Measurements from ENCODE around the gene TGFBR2.

TGFBR2 gene

DNA sequence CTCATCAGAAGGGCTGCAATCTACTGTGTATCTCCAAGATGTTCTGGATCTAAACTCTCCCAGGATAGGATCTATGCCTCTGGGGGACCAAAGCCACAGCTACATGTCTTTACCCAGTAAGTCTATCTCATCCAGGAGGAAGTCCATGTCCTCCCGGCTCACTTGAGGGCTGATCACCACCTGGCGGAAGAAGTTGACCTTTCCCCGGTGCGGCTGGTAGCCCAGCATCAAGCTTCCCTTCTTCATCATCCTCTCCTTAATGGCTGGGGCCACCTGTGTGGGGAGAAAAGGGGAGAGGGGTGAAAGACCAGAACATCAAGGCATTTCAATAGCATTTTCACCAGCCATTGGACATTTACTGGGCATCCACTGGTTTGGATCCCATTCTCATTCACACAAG lies 121.7 kb downstream of the TGFBR2 start:
- DNase-seq, result no peak

DNA sequence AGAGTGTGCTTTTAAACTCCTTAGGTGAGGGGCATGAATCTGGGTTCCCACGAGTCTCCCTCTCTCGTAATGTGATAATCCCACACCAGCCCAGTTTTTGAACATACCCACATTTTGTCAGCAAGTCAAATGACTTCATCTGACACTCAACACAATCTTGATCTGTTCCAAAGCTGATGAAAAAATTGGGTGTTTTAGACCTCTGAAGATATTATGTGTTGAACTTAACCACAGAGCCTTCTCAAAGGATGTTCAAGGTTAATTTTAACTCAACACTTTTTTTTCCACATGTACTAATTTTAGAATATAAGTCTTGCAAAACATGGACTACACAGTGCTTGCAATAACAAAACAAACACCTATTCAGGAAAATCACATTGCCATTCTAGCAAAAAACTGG lies 123.1 kb downstream of the TGFBR2 start:
- DNase-seq, result no peak

DNA sequence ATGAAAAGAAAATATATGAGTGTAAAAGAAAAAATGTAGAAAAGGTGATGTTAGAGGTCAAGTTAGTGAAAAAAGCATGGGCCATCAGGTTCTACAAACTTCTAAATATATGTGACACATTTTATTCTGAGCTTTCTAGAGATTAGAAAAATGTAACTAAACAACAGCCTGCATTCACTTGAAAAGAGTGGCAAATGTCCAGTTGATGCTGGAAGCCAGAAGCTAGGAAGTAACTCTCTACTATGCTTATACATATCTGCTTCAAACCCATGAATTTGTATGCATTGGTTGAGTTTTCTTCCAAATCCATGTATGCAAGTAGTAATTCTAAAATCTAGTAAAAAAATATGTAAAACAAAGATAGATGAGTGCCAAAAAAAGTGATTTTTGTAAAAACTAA lies 123.5 kb downstream of the TGFBR2 start:
- DNase-seq, result no peak

DNA sequence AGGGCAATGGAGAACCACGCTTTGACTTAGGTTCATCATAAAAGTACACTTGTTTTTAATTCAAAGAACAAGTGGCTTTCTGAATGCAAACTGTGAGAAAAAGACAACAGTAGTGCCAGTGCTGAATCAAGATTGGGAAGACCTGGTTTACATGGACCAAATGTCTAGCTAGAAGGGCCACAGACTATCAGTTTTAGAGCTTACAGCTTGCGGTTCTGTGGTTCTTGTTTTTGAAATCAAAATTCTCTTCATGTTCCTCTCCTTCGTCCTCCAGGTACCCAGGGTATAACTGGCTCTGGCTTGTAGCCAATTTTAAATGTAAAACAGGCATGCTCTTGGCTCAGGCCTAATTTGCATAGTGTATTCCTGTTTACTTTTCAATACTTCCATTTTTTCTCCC lies 124.6 kb downstream of the TGFBR2 start:
- no peak for DNase-seq

DNA sequence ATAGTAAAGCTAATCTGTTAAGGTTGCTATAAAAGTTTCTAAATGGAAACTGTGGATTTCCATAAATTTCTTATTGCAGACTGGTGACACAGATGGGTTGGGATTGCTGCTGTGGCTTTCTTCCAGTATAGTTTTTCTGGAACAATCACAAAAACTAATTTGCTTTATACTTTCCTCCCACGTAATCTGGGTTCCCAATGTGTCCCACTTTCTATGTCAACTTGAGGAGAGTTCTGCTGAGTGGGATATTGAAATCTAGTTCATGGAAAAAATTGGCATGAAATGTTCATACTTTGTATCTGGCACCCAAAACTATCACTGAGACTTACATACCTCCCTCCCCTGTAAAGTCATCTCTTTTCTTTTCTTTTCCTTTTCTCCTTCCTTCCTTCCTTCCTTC lies 126.8 kb downstream of the TGFBR2 start:
- no peak for DNase-seq

DNA sequence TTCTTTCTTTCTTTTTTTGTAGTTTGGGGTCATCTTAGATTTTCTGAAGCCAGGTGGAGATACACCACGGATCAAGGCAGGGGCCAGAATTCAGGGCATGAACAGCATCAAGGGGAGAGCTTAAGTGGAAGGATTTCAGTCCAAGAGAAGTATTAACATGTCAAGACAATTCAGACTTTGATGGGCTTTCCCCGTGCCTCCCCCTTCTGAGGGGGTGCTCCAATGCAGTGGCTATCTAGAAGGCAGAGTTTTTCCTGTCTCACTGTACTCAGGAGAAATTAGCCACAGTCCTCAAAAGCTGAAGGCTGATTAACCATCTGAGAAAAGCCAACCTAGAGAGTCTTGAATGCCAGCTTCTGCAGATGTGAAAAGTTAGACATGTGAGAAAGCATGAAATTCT lies 127.3 kb downstream of the TGFBR2 start:
- no peak for DNase-seq

DNA sequence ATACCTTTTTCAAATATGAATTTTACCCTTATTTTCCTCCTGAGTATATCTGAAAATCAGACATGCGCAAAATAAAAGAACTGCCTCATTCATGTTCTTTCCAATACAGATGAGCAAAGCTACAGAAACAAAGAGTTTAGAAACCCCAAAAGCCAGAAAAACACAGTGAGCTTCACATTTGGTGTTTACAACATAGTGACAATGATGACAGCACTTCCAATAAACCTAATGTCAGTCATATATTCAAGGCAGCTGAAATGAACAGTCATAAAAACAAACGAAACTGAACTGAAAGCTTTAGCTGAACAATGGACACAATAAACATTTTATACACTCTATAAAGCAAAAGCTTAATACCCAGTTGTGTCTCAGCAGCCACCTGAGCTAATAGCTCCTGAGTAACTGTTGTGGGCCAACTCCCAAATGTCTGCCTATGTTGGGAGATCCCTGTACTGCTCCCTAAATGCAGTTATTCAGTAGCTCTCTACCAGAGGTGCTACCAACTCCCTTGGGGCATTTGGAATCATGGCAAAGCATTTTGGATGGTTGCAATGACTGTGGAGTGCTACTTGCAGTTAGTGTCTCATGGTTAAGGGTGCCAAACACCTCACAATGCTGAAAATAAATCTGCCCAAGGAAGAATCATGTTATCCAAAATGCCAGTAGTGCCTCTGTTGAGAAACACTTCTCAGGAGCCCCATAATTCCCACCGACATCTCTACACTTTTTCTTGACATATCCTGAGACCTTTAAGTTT lies 131.5 kb downstream of the TGFBR2 start:
- no peak for DNase-seq

DNA sequence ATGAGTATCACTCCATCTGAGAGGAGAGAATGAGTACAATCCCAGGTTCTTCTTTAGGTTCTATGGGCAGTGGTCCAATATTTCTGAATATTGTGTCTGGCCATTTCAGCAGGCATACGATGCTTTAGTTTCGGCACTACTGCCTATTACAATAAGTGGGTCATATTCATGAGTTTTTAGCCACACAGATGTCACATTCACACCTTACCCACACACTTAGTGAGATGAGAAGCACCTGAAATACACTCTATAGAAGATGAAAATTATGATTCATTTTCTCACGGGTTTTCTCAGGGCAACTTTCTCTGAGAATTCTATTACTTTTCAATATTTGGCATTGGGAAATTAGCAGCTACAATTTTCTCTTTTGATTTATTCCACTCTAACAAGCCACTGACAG lies 132.2 kb downstream of the TGFBR2 start:
- DNase-seq, result no peak

DNA sequence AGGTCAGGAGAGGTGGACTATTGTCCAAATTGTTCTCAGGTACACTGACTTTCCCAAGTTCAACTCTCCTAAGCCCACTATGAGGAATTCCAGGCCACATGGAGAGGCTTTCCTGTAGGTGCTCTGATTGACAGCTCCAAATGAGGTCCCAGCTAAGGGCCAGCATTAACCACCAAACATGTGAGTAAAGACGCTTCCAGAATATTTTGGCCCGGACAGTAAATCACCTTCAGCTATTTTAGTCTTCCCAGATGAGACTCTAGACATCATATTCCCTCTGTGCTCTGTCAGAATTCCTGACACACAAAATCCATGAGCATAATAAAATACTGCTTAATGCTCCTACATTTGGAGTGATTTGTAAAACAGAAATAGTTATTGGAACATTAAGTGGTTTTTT lies 135.5 kb downstream of the TGFBR2 start:
- no peak for DNase-seq

DNA sequence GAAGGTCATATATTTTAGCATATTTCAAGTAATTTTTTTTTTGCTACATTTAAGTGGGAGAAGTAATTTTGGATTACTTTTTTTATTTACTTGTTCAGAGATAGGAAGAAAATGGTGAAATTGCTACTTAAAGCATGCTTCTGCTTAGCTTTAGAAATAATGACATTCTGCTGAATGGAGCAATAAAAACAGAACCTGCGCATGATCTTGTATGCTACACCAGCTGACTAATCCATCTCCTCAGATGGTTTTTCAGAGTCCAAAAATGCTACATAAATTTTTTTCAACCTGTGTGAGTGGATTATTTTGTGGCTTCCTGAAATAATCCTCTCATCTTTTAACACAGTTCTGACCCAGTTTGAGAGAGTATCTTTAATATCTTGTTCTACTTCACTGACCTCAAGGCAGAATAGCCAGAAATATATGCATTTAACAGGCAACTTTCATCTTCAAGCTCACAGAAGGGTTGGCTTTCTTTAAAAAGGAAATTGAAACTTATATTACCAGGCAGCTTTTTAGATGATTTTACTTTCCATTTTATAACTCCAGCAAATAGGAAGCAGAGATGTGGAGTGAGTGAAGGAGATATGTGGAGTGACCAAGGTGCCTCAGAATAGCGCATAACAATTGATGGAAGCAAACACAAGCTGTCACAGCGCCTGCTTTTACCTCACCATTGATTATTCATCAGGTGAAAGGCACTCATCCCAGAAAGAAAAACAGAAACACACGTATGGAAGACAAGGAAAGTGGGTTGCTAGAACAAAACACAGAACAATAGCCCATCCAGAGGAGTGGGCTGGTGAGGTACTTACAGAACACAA lies 136.6 kb downstream of the TGFBR2 start:
- DNase-seq, result no peak
